ENCODE measurements around the gene EXOC6B.

DNA sequence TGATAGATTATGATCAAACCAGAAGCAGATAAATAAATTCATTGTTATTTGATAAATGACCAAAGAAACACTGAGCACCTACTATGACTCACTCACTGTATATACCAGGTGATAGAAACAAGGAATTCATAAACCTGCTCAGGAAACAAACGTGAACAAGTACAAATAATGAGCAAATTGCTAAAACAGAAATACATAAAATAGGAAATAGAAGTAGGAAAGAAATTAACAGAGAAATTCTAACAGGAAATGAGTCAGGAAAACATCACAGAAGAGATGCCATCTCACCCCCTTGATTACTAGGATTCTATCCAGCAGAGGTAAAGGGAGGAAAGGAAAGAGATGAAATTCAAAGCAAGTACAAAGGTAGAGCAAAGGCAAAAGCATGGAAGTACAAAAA is 31.3 kb downstream of the EXOC6B start:
- TF ChIP-seq, protein P1, sequence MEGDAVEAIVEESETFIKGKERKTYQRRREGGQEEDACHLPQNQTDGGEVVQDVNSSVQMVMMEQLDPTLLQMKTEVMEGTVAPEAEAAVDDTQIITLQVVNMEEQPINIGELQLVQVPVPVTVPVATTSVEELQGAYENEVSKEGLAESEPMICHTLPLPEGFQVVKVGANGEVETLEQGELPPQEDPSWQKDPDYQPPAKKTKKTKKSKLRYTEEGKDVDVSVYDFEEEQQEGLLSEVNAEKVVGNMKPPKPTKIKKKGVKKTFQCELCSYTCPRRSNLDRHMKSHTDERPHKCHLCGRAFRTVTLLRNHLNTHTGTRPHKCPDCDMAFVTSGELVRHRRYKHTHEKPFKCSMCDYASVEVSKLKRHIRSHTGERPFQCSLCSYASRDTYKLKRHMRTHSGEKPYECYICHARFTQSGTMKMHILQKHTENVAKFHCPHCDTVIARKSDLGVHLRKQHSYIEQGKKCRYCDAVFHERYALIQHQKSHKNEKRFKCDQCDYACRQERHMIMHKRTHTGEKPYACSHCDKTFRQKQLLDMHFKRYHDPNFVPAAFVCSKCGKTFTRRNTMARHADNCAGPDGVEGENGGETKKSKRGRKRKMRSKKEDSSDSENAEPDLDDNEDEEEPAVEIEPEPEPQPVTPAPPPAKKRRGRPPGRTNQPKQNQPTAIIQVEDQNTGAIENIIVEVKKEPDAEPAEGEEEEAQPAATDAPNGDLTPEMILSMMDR (IDR thresholded peaks at IDR 0.05): no peak
- no peak for TF ChIP-seq ZFX (IDR thresholded peaks at IDR 0.05; ENCODE audit: borderline replicate concordance)
